Mesodermal cell (in vitro differentiated cells): ENCODE data around the gene NECAB2.

Source experiments
- H3K27ac ChIP-seq: 2 replicates; pipeline ENCODE4 v1.7.0; 2013; ENCODE audit warnings: mild to moderate bottlenecking, low read depth, low read length, moderate library complexity; ENCODE audit not compliant: severe bottlenecking
- H3K36me3 ChIP-seq: 2 replicates; pipeline ENCODE4 v1.7.1; 2013; ENCODE audit warnings: mild to moderate bottlenecking, low read length, moderate library complexity; ENCODE audit not compliant: control insufficient read depth, insufficient read depth
- H3K4me1 ChIP-seq: one replicate; pipeline ENCODE4 v1.7.1; 2013; ENCODE audit warnings: mild to moderate bottlenecking, low read length; ENCODE audit not compliant: insufficient read depth, control insufficient read depth, poor library complexity, severe bottlenecking
- H3K4me3 ChIP-seq: 2 replicates; pipeline ENCODE4 v1.7.0; 2013; ENCODE audit warnings: low read length, control low read depth, mild to moderate bottlenecking; ENCODE audit not compliant: insufficient read depth, poor library complexity, severe bottlenecking; ENCODE audit errors: extremely low read depth
- H3K9me3 ChIP-seq: 2 replicates; pipeline ENCODE4 v1.7.1; 2013; ENCODE audit warnings: mild to moderate bottlenecking, low read length, moderate library complexity; ENCODE audit not compliant: control insufficient read depth
- WGBS, 2 experiments: methylation state at CpG; one replicate each; pipeline ENCODE4 v1.1.5; 2013; ENCODE audit warnings: missing lambda C conversion rate in 2 of 2; ENCODE audit not compliant: insufficient coverage in 2 of 2; 5-methylcytosine and 5-hydroxymethylcytosine counted together

The NECAB2 gene

DNA sequence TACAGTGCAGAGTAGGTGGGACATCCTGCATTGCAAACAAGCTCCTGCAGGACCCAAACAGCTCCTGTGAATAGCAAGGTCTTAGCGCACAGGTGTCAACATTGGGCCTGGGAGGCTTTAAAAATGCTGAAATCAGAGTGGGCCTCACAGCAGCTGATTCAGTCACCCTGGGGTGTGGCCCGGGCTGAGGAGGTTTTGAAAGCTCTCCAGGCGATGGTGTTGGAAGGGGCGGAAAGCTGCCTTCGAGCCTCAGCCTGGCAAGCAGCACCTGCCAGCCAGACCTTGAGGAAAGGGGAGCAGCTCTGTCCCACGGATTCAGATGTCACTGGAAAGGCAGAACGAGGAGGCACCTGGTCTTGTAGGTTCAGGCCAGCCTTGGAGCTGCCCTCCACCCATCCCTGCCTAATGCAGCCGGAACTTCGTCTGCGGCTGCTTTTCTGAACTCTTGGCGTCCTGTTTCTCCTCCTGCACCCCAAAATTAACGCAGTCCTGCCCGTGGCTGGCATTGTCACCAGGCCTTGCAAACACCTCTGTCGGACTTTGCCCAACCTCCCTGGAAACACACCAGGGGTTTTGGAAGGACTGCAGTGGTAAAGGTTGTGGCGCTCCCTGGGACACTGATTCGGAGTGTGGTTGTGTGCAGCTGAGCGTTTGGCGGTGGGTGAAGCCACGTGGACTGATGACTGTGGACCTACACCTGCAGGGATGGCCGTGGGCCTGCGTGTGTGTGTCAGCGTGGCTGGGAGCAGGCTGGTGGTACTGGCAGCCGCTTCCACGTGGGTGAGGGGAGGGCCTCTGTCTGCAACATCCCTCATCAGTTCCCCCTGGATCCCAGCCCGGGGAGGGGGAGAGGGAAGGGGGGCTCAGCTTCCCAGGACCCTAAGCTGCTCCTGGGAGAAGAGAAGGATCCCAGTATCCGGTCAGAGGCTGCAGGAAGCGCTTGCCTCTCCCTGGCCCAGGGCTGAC is 3.4 kb downstream of the NECAB2 start:
- no peaks in the 10 kb centered on the region for H3K9me3 ChIP-seq
- no peak overlapping the region for H3K4me3 ChIP-seq
- WGBS, 2 experiments = 88 to 90% methylated on average over 17 to 25 of the region's 27 CpGs

DNA sequence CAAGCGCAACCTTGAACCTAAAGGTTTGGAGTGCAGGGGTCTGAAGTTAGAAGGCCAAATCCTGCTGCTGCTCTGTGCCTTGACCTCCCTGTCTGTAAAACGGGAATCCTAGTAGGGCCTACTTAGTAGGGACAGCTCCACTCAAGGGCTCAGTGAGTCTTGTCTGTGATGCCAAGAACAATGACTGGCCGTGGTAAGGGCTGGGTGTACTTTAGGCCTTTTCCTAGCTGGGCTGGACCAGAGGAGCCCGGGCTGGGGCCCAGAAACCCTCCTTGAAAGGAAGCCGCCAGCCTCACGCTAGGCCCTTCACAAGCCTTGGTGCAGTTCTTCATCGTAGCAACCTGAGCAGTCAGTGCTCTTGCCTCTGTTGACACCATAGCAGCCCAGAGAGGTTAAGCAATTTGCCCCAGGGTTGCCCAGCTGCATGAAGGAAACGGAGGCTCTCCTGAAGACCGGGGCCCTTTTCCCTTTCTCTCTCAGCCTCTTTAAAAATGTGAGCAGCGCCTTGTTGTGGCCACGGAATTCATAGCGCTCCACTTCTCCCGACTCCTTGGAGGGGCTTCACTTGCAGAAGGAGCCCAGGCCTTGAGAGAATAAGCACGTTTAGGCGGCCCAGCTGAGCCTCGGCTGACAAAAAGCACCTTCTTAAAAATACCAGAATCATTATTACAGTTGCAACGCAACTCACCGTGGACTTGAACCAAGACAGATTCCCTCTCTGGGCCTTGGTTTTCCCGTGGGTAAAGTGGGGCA is 4.4 kb downstream of the NECAB2 start:
- H3K4me1 ChIP-seq = no peaks in the 10 kb centered on the region
- no peaks in the 10 kb centered on the region for H3K9me3 ChIP-seq
- WGBS, 2 experiments = 85 to 87% methylated on average over 19 of the region's 19 CpGs
- no peaks in the 10 kb centered on the region for H3K36me3 ChIP-seq
- no peak overlapping the region for H3K27ac ChIP-seq
- no peak overlapping the region for H3K4me3 ChIP-seq

More for the DNA sequence above, 3.4 kb downstream of the NECAB2 start:
- H3K27ac ChIP-seq = no peak overlapping the region
- no peaks in the 10 kb centered on the region for H3K36me3 ChIP-seq
- no peaks in the 10 kb centered on the region for H3K4me1 ChIP-seq

DNA sequence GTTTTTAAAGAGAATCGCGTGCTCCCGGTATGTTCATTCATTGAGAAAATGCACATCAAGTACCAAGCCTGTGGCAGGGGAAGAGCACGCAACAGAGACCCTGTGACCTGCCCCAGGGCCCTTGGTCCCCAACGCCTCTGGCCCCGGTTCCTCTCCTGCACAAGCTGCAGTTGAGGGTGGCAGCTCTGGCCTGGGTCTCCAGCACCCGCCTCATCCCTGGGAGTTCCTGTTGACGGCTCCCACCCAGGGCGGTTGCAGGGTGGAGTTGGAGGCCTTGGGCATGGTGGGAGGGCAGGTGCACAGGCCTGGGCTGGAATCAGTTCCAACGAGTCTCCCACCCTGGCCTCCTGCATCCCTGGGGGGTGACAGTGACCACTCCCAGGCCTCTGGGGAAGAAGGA is 5.0 kb downstream of the NECAB2 start:
- Histone ChIP-seq H3K4me1 (no peaks in the 10 kb centered on the region), H3K36me3 (no peaks in the 10 kb centered on the region), H3K27ac (no peak overlapping the region), H3K4me3 (no peak overlapping the region), H3K9me3 (peaks cover under 1% of the 10 kb centered on the region)
- 95% methylated on average over 9 to 10 of the region's 10 CpGs for WGBS, 2 experiments

DNA sequence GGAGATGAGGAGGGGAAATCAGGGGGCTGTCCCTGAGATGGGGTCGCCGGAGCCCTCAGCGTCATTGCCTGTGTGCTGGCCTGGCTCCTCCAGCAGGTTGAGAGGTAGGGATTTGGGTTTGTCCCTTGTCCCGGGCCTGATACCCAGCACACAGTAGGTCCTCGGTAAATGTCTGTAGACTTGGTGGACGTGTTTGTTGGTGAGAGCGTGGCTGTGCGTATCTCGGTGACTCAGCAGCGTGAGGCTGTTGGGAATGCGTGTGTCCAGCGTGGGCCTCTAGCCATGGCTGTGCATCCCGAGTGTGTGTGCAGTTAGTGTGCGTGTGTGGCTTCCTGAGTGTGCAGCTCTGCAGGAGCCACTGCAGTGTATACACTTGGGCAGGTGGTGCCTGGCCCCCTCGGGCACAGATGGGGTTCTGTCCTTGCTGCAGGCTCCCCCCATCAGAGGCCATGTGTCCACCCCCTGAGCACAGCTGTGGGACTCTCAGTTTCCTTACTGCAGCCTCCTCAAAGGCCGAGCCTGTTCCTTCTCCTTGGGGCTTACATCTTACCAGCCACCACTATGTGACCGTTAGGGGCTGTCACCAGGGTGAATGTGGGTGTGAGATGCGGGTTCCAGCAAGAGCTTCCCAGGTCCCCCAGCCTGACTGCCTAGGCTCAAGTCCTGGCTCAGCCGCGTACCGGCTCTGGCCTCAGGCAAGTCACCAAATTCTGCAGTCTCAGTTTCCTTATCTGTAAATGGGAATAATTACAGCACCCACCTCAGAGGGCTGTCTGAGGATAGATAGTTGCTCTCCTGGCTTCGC is 5.7 kb downstream of the NECAB2 start:
- Histone ChIP-seq H3K36me3 (no peaks in the 10 kb centered on the region), H3K9me3 (peaks cover 7% of the 10 kb centered on the region), H3K4me1 (no peaks in the 10 kb centered on the region), H3K4me3 (no peak overlapping the region), H3K27ac (no peak overlapping the region)
- WGBS, 2 experiments = 91 to 96% methylated on average over 13 to 17 of the region's 22 CpGs

DNA sequence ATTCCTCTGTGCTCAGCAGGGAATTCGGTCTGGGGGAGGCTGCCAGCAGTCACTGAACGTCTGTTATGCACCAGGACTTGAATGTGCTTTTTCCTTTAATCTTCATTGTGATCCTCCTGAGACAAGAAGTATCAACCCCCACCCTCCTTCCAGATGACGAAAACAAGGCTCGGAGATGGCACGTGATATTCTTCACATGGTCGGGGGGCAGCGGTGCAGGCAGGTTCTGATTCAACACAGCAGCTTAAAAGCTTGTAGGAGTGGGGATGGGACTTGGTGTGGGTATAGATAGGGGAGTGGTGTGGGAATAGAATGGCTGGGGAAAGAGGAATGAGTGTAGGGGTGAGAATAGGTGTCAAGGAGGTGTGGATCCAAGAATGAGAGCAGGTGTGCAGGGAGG is 6.4 kb downstream of the NECAB2 start:
- Histone ChIP-seq H3K4me1 (no peaks in the 10 kb centered on the region), H3K4me3 (no peak overlapping the region), H3K27ac (no peak overlapping the region), H3K9me3 (peaks cover 11% of the 10 kb centered on the region), H3K36me3 (no peaks in the 10 kb centered on the region)
- WGBS, 2 experiments = 73 to 77% methylated on average over 3 to 6 of the region's 7 CpGs

DNA sequence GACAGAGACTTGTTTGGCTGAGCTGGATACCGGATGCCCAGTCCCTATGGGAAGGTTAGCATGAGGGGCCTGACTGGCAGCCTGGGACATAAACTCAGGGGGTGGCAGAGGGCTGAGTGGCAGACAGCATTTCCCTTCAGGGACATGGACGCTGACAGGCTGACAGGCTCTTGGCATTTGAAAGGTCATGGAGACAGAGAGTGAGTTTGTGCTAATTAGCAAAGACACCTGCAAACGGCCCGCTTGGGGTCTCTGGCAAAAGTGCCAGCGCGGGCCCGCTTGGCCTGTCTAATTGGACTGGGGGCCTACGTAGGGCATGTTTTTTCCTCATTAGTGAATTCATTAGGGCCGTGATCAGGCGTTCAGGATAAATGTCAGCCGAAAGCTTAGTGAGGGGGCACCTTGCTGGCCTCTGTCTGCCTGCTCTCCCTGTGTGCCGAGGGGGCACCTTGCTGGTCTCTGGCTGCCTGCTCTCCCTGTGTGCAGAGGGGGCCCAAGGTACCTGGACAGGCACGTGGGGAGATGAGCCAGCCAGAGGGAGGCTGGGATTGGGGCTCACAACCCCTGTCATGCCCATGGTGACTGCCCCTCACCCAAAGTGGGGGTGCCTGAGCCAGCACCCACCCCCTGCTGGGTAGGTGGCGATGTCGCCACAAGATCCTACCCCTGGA is 7.7 kb downstream of the NECAB2 start:
- Histone ChIP-seq H3K9me3 (peaks cover 11% of the 10 kb centered on the region), H3K4me1 (no peaks in the 10 kb centered on the region), H3K27ac (no peak overlapping the region), H3K4me3 (no peak overlapping the region), H3K36me3 (no peaks in the 10 kb centered on the region)
- 94 to 96% methylated on average over 13 to 15 of the region's 15 CpGs for WGBS, 2 experiments

DNA sequence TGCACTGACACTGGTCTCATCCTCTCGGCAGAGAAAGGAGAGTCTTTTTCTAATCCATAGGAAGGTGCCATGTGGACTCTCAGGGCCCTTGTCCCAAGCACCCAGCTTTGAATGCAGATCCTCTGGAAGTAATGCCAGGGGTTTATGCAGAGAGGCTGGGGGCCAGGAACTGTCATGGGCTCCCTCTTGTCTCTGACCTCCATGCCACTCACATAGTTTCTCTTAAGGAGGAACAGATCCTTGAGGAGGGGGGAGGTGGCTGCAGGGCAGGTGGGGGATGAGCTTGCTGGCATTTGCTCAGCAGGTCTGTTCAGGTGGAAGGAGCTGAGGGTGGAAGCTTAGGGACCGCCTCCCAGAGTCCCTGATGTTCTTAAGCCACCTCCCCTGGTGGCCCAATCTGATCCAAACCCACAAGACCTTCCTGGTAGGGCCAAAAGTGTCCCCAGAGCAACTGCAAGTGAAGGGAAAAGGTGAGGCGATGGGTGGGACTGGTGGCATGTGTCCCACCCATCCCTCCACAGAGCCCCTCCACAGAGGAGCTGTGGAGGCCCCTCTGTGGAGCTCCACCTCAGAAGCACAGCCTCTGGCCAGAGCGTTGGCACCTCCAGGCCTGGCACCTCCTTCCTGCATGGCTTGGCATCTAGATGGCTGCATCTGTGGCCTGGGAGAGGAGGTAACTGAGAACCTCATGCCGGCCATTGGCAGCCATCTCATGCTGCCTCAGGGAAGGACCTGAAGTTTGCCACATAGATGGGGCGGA is 9.2 kb downstream of the NECAB2 start:
- H3K36me3 ChIP-seq = no peaks in the 10 kb centered on the region
- H3K9me3 ChIP-seq = peaks cover 11% of the 10 kb centered on the region
- no peaks in the 10 kb centered on the region for H3K4me1 ChIP-seq
- H3K27ac ChIP-seq = no peak overlapping the region
- H3K4me3 ChIP-seq = no peak overlapping the region
- 92 to 95% methylated on average over 3 to 4 of the region's 6 CpGs for WGBS, 2 experiments

DNA sequence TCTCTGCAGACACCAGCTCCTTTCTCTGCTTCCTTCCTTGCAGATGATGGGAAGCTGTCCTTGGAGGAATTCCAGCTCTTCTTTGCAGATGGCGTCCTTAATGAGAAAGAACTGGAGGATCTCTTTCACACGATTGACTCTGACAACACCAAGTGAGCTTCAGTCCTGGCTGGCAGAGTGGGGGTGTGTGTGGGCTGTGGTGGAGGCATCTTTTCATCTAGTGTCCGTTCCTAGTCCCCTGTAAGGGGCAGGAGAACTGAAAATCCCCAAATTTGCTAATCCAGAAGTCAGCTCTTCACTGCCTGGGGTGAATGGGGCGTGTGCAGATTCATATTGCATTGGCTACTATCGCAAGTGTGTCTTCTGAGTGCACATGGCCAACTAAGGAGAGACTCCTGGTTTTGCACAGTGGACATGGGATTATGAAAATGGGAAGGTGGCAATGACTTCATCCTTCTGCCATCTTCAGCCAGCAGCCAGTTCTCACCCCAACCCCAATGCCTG is 10.4 kb downstream of the NECAB2 start:
- 90 to 97% methylated on average over 4 to 5 of the region's 5 CpGs for WGBS, 2 experiments
- Histone ChIP-seq H3K9me3 (peaks cover 11% of the 10 kb centered on the region), H3K4me3 (no peak overlapping the region), H3K27ac (no peak overlapping the region), H3K4me1 (no peaks in the 10 kb centered on the region), H3K36me3 (no peaks in the 10 kb centered on the region)

DNA sequence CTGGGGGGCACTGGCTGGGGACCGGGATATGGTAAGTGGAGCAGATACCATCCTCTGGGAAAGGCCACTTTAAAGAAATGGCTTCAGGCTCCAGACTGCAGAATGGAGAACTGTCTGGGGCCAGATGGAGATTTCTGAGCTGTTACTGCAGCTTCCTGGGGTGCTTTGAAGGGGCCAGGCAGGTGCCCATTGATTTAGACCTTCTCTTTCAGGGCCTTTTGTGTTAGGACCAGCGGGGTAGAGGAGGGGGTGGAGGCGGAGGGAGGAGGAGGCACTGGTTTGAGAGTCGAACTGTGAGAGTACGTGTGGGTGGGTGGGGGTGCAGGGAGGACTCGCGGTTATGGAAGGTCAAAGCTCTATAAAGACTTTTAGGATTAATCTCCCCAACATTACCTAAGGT is 11.4 kb downstream of the NECAB2 start:
- Histone ChIP-seq H3K36me3 (no peaks in the 10 kb centered on the region), H3K27ac (no peak overlapping the region), H3K4me1 (no peaks in the 10 kb centered on the region), H3K9me3 (peaks cover 11% of the 10 kb centered on the region), H3K4me3 (no peak overlapping the region)
- WGBS, 2 experiments = 43 to 63% methylated on average over 1 of the region's 7 CpGs
